Dedifferentiated amniotic fluid mesenchymal stem cell (primary cell): ENCODE results near the gene RTL1.

Source experiments
- DNase-seq: peaks from one replicate; pipeline ENCODE4 v3.0.0-alpha.2; 2016; ENCODE audit errors: extremely low spot score

The RTL1 gene

DNA sequence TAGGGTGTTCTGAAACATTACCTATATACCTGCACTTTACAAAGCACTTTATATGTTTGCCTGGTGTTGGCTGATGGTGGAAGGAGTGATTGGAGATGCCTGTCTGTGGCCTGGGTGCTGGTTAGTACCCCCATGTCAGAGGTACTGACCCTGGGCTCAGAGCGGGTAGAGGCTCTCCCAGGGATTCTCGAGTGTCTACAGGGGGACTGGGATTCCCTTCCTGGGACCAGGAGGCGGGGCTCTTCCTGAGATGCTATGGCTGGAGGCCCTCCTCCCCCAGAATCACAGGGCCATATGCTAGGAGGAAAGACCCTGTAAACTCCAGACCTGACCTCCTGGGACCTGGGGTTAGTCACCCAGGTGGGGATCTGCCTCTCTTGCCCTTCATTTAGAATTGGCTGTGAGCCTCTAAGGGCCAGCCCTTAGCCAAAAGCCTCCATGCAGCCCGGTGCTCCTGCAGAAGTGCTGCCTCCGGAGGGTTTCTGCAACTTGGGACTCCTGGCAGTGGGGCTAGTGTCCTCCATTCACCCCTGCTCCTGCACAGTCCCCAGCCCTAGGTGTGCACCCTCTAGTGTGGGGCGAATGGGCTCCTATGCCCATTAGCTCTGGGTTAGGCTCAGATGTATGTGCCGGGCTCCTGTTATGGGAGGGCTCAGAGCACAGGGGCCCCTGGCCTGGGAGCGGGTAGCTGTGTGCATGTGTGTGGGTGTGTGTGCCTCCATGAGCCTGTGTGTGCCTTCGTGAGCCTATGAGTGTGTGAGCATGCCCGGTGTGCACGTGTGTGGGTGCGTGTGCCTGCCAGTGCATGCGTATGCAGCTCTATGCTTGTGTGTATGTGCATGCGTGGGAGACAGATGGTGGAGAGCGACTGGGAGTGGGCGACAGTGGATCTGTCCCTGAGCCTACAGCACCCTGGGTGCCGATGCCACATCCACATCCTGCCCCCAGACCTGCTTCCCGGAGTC is 36.6 kb downstream of the RTL1 start:
- DNase-seq = no peak

GRCh38 chr14:100865682-100866591 is 37.6 kb downstream of the RTL1 start:
- DNase-seq = no peak

DNA sequence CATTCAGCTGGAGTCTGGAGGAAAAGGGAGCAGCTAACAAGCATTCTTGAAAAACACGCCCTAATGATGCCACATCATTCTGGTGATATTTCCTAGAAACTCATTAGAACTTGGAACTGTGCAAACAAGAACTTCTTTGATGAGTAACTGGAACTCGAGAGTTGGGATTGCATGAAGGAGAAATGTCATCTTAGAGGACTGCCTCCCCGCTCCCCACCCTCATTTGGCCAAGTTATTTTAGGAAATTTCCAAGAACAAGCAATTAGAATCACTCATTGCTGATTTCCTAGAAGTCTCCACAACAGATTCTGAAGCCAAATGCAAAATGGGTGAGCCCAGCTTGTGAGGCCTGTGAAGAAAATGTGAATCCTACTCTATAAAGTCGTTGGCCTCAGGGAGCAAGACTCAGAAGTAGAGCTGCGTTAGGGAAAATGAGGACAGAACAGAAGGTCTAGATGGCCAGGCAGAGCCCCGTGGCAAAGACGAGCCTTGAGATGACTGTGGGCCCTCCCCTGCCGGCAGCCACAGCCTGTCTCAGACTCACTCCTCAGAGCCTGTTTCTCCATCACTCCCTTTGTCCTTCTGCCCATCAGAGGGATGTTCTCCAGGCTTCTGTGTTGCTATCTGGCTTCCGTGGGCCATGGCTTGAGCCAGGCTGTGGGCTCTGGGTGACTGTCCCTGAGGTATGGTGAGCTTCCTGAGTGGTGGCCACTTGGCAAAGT is 38.4 kb downstream of the RTL1 start:
- no peak for DNase-seq

GRCh38 chr14:100864206-100864605 is 39.3 kb downstream of the RTL1 start:
- DNase-seq = no peak

GRCh38 chr14:100862793-100863192 is 40.7 kb downstream of the RTL1 start:
- no peak for DNase-seq

- DNase-seq = no peak
These were observed 41.2 kb downstream of the RTL1 start for GRCh38 chr14:100862277-100862676.

DNA sequence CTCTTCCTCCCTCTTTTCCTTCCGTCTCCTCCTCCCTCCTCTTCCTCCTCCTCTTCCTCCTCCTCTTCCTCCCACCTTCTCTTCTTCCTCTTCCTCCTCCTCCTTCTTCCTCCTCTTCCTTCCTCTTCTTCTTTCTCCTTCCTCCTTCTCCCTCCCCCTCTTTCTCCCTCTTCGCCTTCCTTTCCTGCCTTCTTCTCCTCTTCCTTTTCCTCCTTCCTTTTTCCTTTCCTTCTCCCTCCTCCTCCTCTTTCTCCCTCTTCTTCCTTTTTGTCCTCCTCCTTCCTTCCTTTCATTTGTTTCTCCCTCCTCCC is 41.6 kb downstream of the RTL1 start:
- DNase-seq = no peak

- DNase-seq = no peak
These were observed 42.2 kb downstream of the RTL1 start for GRCh38 chr14:100861188-100861936.

- no peak for DNase-seq
These were observed 42.9 kb downstream of the RTL1 start for GRCh38 chr14:100860556-100861187.

GRCh38 chr14:100859781-100860180 is 43.7 kb downstream of the RTL1 start:
- no peak for DNase-seq

- no peak for DNase-seq
These were observed 44.7 kb downstream of the RTL1 start for GRCh38 chr14:100858838-100859220.

GRCh38 chr14:100857923-100858837 is 45.3 kb downstream of the RTL1 start:
- DNase-seq = no peak

- no peak for DNase-seq
These were observed 46.1 kb downstream of the RTL1 start for GRCh38 chr14:100857233-100857922.

DNA sequence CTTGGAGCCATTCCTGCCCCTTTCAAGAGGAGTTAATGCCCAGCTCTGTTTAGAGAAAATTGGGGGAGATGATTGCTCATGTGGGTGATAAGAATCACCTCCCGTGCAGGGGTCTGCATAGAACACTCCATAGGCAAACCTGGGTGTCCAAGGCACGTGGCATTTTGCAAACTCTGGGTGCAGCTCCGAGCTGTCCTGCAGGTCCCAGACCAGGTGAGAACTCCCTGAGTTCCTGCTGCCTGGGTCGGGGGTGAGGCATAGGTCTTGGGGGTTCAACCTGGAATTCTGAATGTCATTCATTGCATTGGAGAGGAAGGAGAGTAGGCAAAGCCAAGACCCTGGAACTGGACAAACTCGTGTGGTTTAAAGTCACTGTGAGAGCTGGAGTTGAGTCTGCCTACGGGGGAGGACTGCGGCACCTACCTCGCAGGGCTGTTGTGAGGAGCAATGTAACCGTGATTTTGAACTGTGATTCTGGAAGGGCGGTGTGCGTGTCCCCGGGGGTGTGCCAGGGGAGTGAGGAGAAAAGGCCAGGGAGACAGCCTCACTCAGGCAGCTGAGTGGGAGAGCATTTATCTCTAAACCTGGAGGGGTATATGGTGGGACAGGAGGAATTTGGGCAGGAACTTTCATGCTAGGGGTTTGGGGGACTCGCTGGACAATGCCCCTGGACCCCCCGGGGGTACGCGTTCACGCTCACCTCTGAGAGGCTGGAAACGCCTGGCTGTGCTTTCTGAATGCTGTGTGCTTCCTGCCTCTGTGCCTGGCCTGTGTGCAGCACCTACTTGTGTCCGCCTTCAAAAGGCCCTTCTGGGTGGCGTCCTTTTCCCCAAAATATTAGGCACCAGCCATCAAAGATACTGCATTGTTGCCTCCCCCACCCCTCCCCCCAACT is 47.2 kb downstream of the RTL1 start:
- DNase-seq = no peak

GRCh38 chr14:100855256-100855930 is 48.1 kb downstream of the RTL1 start:
- DNase-seq = no peak

- DNase-seq = no peak
These were observed 49.1 kb downstream of the RTL1 start for GRCh38 chr14:100854435-100854834.

DNA sequence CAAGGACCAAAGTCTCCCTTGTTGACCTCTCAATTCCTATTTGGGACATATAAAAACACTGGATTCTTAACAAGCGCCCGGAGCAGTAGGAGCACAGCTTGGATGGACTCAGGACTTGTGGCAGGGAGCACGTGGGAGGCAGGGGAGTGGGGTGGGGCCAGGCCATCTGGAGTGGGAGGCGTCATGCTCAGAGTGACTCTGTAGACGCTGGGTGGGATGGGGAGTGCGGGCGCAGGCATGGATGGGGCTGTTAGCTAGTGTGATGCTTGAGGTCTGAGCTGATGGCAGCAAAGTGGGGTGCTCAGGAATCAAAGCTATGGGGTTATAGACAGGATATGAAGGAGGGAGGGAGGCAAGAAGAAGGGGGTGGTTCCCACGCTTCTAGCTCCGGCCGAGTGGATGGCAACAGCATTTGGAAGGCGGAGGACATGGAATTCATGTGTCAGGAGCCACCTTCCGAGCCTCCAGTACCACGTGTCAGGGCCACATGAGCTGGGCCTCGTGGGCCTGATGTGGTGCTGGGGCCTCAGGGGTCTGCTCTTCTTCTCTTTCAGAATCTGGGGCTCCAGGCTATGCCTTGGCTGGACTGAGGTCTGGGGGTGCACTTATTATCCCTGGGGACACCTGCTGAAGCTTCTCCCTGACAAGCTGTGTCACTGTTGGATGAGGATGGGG is 51.4 kb downstream of the RTL1 start:
- no peak for DNase-seq
